Spleen (tissue), 11 donors: Measurements from ENCODE around the gene ANKRD42. TPM values are rescaled to one million over a fixed set of nuclear protein-coding genes. Genes with fewer than 3 reads are reported as not detected.

Experiments used
- DNase-seq: peaks from one replicate; pipeline ENCODE4 v3.0.0-alpha.2; 2020
- H3K27ac ChIP-seq, 8 donors: fragments of 200-600 bp; sonication (generic) in 7 of 8; 1 replicate in 4 of 8; 2 replicates in 4 of 8; pipeline versions ENCODE4 v1.5.0 to v1.8.0; 2016 to 2021; ENCODE audit warnings: inconsistent platforms in 4 of 8, mild to moderate bottlenecking in 4 of 8, moderate library complexity in 1 of 8
- H3K27me3 ChIP-seq, 7 donors: fragments of 200-600 bp; sonication (generic) in 6 of 7; replicated peaks in 1 of 7; 1 replicate in 4 of 7; 2 replicates in 3 of 7; pipeline versions ENCODE4 v1.5.0 to v1.8.0; 2016 to 2021; ENCODE audit warnings: inconsistent platforms in 3 of 7, mild to moderate bottlenecking in 1 of 7
- H3K36me3 ChIP-seq, 6 donors: fragments of 200-600 bp; sonication (generic) in 5 of 6; 1 replicate in 4 of 6; 2 replicates in 2 of 6; pipeline versions ENCODE4 v1.5.0 to v1.8.0; 2016 to 2021; ENCODE audit warnings: inconsistent platforms in 2 of 6
- H3K4me1 ChIP-seq, 6 donors: fragments of 200-600 bp; sonication (generic) in 5 of 6; 1 replicate in 3 of 6; 2 replicates in 3 of 6; pipeline versions ENCODE4 v1.5.0 to v1.8.0; 2016 to 2021; ENCODE audit warnings: inconsistent platforms in 3 of 6
- H3K4me3 ChIP-seq, 8 donors: fragments of 200-600 bp; sonication (generic) in 7 of 8; 1 replicate in 4 of 8; 2 replicates in 4 of 8; pipeline versions ENCODE4 v1.5.0 to v1.8.0; 2016 to 2021; ENCODE audit warnings: inconsistent platforms in 4 of 8, mild to moderate bottlenecking in 4 of 8, moderate library complexity in 2 of 8
- H3K9me3 ChIP-seq, 8 donors: fragments of 200-600 bp; sonication (generic) in 7 of 8; 1 replicate in 4 of 8; 2 replicates in 4 of 8; pipeline versions ENCODE4 v1.5.0 to v1.8.0; 2016 to 2021; ENCODE audit warnings: inconsistent platforms in 4 of 8
- POLR2A ChIP-seq, 3 donors: fragments of 450-650 bp; IDR thresholded peaks; one replicate each; pipeline ENCODE4 v1.5.1; 2017; ENCODE audit warnings: antibody characterized with exemption in 3 of 3, mild to moderate bottlenecking in 1 of 3
- POLR2AphosphoS5 ChIP-seq, 3 donors: sonication (generic); formaldehyde crosslinking; IDR thresholded peaks; one replicate each; pipeline ENCODE4 v1.5.1; 2017; ENCODE audit warnings: antibody characterized with exemption in 3 of 3
- WGBS, 5 donors: extraction: QIAGEN DNeasy Blood & Tissue Kit in 3 of 5; methylation state at CpG; one replicate each; pipeline versions ENCODE4 v1.1.5 to v1.1.7; 2013 to 2018; 5-methylcytosine and 5-hydroxymethylcytosine counted together
- intact Hi-C: fragments of 100-400 bp; cut with DNase I; formaldehyde crosslinking; loops from one replicate; pipeline ENCODE4 v1.15.0; 2023; ENCODE audit warnings: low total_unique reads
- polyA plus RNA-seq, 3 donors: library from polyadenylated mRNA; stranded (reverse); fragments of 200-250 nt; gene quantifications; one replicate each; pipeline ENCODE4 v1.2.1, GENCODE V29; 2013
- total RNA-seq, 7 donors: library from RNA; depleted of rRNA in 3 of 7; stranded (reverse); fragments of >200 nt in 3 of 7; fragmentation: NEBNext Ultra II Directional in 4 of 7; extraction: Animal tissue kit (Norgen Biotek cat#: 25700) in 4 of 7; gene quantifications; one replicate each; pipeline versions ENCODE4 v1.1.0 to v1.2.1, GENCODE V29; 2016 to 2021
- TF ChIP-seq, protein P1 (sequence below), 11 experiments: fragments of 200-600 bp in 7 of 11; fragments of 450-650 bp in 4 of 11; sonication (generic) in 4 of 11; IDR thresholded peaks in 8 of 11; conservative IDR thresholded peaks in 3 of 11; 1 replicate in 7 of 11; 2 replicates in 4 of 11; pipeline versions ENCODE4 v1.4.0 to v1.8.0; 2016 to 2021; ENCODE audit warnings: antibody characterized with exemption in 11 of 11, inconsistent platforms in 4 of 11, mild to moderate bottlenecking in 1 of 11
- donor health status: healthy with polysubstance abuse.
- donor health status: DM: no; HTN: no; CAD: no; lungs with moderate emphysema.
- donor health status: DM: no; HTN: no; CAD: no.
- donor health status: Bipolar disorder and iron deficiency.
- donor health status: healthy.
- donor health status: DM: no; HTN: no; CAD: no.
- donor health status: DM: yes; HTN: yes; CAD: no.

ANKRD42 gene
- total and polyA plus RNA-seq, 10 donors = 2.8 to 8.6 (median 6.5) TPM

DNA sequence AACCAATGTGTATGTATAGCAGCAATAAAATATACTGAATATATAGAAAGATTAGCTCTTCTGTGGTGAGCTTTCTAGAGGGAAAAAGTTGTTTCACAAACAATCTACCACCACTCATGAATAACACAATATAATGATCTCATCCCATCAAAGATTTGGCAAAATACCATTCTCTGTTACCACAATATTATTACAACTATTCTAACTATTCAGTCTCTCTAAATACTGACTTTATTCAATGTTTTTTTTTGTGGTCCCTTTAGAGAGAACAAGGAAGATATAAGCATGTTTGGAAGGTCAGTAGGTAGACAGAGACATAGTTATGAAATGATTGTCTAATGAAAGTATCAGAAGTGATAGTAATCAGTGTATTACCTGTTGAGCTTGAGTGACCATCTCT lies 84.8 kb downstream of the ANKRD42 start:
- intact Hi-C loops = no loop called here
- Histone ChIP-seq H3K4me3 (no peak overlapping the region), H3K27me3 (no peaks in the 10 kb centered on the region), H3K36me3 (peaks cover 0 to 70% (median 56%) of the 10 kb centered on the region in 6 donors), H3K4me1 (peaks cover under 1 to 33% (median 23%) of the 10 kb centered on the region in 6 donors), H3K27ac (no peak overlapping the region), H3K9me3 (no peaks in the 10 kb centered on the region)
- TF ChIP-seq, protein P1, sequence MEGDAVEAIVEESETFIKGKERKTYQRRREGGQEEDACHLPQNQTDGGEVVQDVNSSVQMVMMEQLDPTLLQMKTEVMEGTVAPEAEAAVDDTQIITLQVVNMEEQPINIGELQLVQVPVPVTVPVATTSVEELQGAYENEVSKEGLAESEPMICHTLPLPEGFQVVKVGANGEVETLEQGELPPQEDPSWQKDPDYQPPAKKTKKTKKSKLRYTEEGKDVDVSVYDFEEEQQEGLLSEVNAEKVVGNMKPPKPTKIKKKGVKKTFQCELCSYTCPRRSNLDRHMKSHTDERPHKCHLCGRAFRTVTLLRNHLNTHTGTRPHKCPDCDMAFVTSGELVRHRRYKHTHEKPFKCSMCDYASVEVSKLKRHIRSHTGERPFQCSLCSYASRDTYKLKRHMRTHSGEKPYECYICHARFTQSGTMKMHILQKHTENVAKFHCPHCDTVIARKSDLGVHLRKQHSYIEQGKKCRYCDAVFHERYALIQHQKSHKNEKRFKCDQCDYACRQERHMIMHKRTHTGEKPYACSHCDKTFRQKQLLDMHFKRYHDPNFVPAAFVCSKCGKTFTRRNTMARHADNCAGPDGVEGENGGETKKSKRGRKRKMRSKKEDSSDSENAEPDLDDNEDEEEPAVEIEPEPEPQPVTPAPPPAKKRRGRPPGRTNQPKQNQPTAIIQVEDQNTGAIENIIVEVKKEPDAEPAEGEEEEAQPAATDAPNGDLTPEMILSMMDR (IDR thresholded peaks at IDR 0.05 in 8 of 11, conservative IDR thresholded peaks at IDR 0.05 in 3 of 11) = no peak
- TF ChIP-seq POLR2A (IDR thresholded peaks at IDR 0.05) (no peak), POLR2AphosphoS5 (IDR thresholded peaks at IDR 0.05) (no peak)
- no peak for DNase-seq

DNA sequence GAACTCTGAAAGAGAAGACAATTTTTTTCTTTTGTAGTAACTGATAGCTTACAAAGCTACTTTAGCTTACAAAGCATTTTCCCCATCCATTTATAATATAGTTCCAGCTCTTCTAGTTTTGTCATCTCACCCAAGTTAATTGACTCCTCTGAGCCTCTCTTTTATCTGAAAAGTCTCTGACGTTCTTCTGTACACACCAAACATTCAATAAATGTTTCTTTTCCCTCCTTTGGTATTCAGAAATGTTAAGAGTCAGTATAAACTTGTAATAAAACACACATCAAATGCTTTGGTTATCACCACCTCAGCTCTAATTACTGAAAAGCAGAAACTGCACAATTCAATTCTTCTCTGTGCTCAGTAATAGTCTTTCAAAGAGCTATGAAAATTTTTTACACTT lies 86.7 kb downstream of the ANKRD42 start:
- Histone ChIP-seq H3K27ac (no peak overlapping the region), H3K27me3 (no peaks in the 10 kb centered on the region), H3K9me3 (no peaks in the 10 kb centered on the region), H3K36me3 (peaks cover 0 to 52% (median 40%) of the 10 kb centered on the region in 6 donors), H3K4me1 (peaks cover 14 to 52% (median 42%) of the 10 kb centered on the region in 6 donors), H3K4me3 (no peak overlapping the region)
- TF ChIP-seq POLR2AphosphoS5 (IDR thresholded peaks at IDR 0.05) (no peak), POLR2A (IDR thresholded peaks at IDR 0.05) (no peak)
- TF ChIP-seq, protein P1 (IDR thresholded peaks at IDR 0.05 in 8 of 11, conservative IDR thresholded peaks at IDR 0.05 in 3 of 11) = no peak
- no peak for DNase-seq
- intact Hi-C loops = no loop called here
- WGBS, 5 donors = 73 to 88% (median 84%) methylated on average over 1 of the region's 1 CpG

DNA sequence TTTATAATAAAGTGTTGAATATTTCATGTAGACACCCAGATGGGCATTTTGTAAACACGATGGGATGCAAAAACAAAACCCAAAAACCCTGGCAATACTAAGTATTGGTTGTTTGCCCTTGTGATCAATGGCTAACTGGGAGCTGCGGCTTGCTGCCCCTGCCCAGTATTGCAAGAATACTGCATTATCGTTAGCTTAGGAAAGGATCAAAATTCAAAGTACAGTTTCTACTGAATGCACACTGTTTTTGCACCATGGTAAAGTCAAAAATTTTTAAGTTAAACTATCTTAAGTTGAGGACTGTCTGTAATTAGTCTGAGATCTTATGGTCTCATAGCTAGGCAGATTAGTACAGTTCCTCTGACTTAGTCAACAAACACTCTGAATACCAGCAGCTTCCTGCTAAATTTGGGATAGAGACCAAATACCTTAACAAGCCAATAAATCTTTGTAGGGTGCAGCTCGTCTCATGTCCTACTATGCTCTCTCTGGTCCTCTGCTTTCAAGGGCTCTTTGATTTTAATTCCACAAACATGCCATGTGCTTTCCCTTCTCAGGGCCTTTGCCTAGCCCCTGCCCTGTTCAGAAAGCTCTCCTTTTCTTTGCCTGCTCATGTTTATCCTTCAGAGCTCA lies 88.7 kb downstream of the ANKRD42 start:
- Histone ChIP-seq H3K9me3 (no peaks in the 10 kb centered on the region), H3K27me3 (no peaks in the 10 kb centered on the region), H3K4me3 (no peak overlapping the region), H3K27ac (no peak overlapping the region), H3K36me3 (peaks cover 0 to 32% (median 24%) of the 10 kb centered on the region in 6 donors), H3K4me1 (peaks cover 14 to 63% (median 46%) of the 10 kb centered on the region in 6 donors)
- no peak for TF ChIP-seq POLR2A (IDR thresholded peaks at IDR 0.05)
- TF ChIP-seq, protein P1 (IDR thresholded peaks at IDR 0.05 in 8 of 11, conservative IDR thresholded peaks at IDR 0.05 in 3 of 11) = no peak
- no peak for TF ChIP-seq POLR2AphosphoS5 (IDR thresholded peaks at IDR 0.05)
- intact Hi-C loops = no loop called here
- 66 to 85% (median 75%) methylated on average over 4 of the region's 4 CpGs for WGBS, 5 donors
- no peak for DNase-seq

DNA sequence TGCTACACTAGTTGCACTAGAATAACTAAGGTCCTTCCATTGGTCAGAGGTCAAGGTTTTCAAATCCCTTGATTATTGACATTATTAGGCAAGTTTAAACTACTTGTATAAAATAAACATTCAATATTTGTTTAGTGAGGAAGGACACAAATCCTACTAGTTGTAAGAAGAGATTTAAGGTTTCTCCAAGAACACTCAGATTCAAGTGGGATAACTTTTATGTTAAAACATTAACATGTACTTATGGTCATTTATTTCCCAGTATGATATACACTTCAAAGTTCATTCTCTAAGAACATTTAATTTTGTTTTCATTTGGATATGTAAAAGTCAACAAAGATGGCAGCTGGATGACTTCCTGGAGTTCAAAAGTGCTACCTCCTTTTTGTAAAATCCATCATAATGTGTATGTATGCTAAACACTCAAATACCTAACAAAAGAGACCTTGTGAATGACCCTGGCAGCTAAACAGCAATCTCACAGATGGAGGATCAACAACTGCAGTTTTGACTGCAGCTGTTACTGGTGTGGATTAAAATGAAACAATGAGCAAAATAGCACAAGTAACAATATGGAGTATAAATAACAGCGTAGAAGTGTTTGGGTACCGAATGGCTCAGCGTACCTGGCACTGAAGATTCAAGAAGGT lies 91.1 kb downstream of the ANKRD42 start:
- no peaks in the 10 kb centered on the region for H3K27me3 ChIP-seq

More for the DNA sequence above, 91.1 kb downstream of the ANKRD42 start:
- Histone ChIP-seq H3K4me3 (peak overlapping the region; percentile 64 to 90 (median 82)), H3K36me3 (peaks cover 0 to 9% (median 3%) of the 10 kb centered on the region in 6 donors), H3K4me1 (peaks cover 14 to 67% (median 47%) of the 10 kb centered on the region in 6 donors), H3K27ac (peak overlapping the region in 7 of 8 donors; percentile 95 to 99 (median 97)), H3K9me3 (no peaks in the 10 kb centered on the region)
- TF ChIP-seq POLR2AphosphoS5 (IDR thresholded peaks at IDR 0.05) (no peak), POLR2A (IDR thresholded peaks at IDR 0.05) (no peak)
- TF ChIP-seq, protein P1 (IDR thresholded peaks at IDR 0.05 in 8 of 11, conservative IDR thresholded peaks at IDR 0.05 in 3 of 11) = no peak
- WGBS, 5 donors = 17 to 30% (median 21%) methylated on average over 3 of the region's 3 CpGs
- intact Hi-C loops = no loop called here
- DNase-seq = no peak
